ENCODE results near the gene MFSD12.
"Not testable (repeated sequence)": the region's sequence is repeated elsewhere in the genome, so short reads cannot be mapped to it uniquely, and the experiment has no call there.

MFSD12 gene

DNA sequence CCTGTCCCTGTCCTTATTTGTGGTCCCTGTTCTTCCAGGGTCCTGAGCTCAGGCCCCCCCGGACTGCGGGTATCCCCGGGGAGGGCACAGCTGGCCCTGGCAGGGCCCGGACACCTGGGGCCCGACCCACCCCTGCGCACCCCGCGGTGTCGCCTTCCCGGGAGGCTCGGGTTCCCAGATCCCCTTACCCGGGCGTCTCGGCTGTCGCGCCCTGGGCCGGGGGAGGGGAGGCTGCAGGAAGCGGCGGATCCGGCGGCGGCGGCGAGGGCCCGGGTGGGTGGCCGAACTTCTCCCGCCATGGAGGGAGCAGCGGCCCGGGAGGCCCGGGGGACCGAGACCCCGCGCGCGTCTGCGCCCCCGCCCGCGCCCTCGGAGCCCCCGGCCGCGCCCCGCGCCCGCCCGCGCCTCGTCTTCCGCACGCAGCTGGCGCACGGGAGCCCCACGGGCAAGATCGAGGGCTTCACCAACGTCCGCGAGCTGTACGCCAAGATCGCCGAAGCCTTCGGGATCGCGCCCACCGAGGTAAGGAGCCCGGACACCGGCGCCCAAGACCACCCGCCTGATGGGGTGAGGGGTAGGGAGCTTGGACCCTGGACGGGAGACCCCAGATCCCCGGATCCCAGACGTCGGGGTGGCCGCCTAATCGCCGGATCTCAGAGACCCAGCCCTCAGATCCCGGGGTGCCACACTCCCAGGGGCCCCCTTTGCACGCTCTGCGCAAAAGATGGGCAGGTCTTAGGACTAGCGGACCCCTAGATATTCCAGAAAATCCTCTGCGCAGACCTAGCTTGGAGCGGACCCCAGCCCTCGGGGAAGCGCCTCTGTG is 28.1 kb upstream of the MFSD12 start, which contains the start of gene GIPC3:
TSS of gene GIPC3 (plus strand) at position 178 of the 826 bp plus-strand sequence. CDS start at position 298, 120 bp downstream.
- DNase-seq (ENCODE audit: extremely low read depth in 1 of 2, low read depth in 1 of 2) = no peak

DNA sequence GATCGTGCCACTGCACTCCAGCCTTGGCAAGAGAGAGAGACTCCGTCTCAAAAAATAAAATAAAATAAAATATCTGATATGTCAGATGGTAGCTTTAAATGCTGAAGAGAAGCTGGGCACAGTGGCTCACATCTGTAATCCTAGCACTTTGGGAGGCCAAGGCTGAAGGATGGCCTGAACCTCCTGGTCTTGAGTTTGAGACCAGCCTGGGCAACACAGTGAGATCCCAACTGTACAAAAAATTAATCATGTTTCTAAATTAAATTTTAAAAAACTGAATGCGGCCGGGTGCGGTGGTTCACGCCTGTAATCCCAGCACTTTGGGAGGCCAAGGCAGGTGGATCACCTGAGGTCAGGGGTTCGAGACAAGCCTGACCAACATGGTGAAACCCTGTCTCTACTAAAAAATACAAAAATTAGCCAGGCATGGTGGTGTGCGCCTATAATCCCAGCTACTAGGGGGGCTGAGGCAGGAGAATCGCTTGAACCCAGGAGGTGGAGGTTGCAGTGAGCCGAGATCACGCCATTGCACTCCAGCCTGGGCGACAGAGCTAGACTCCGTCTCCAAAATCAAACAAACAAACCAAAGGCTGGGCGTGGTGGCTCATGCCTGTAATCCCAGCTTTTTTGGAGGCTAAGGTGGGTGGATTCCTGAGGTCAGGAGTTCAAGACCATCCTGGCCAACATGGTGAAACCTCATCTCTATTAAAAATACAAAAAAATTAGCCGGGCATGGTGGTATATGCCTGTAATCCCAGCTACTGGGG is 26.8 kb upstream of the MFSD12 start:
- not testable (repeated sequence) for DNase-seq (ENCODE audit: extremely low read depth in 1 of 2, low read depth in 1 of 2)

DNA sequence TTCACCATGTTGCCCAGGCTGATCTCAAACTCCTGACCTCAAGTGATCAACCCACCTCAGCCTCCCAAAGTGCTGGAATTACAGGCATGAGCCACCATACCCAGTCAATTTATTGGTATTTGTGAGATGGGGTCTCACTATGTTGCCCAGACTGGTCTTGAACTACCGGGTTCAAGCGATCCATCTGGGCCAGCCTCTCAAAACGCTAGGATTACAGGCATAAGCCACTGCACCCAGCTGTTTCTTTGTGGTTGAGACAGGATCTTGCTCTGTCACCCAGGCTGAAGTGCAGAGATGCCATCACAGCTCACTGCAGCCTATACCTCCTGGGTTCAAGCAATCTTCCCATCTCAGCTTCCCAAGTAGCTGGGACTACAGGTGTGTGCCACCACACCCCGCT is 24.4 kb upstream of the MFSD12 start:
- DNase-seq (ENCODE audit: extremely low read depth in 1 of 2, low read depth in 1 of 2) = not testable (repeated sequence)

DNA sequence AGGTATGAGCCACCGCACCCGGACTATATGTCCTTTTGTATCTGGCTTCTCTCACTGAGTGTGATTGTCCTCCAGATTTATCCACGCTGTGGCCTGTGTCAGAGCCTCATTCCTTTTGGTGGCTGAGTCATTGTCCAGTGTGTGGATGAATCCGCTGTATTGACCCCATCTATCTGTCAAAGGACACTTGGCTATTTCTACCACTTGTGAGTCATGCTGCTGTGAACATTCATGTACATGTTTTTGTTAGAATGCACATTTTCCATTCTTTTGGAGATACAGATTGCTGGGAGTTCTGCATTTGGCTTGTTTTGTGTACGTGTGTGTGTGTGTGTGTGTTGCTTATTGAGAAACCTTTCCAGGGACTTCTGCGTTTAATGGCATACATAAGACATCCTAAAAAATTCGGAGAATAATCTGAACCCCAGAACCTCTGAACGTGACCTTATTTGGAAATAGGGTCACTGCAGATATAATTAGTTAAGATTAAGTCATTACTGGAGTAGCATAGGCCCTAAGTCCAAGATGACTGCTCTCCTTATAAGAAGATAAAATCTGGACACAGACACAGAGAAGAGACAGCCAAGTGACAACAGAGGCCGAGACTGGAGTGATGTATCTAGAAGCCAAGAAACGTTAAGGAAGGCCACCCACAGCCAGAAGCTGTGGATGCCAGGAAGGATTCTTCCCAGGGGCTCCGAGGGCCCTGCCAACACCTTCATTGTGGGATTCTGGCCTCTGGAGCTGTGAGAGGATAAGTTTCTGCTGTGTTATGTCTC is 23.0 kb upstream of the MFSD12 start:
- DNase-seq (ENCODE audit: extremely low read depth in 1 of 2, low read depth in 1 of 2) = no peak

DNA sequence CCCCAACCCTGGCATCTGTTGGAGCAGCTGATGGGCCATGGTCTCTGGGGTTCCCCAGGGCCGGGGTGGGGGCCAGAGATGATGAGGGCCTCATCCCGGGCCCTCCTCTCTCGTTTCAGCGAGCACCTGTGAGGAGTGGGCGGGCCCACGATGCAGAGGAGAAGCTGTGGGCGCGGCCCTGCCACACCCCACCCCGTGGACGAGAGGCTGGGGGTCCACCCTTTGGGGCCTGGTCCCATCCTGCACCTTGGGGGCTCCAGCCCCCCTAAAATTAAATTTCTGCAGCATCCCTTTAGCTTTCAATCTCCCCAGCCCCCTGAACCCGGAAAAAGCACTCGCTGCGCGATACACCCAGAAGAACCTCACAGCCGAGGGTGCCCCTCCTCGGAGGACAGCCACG is 21.0 kb upstream of the MFSD12 start:
- DNase-seq (ENCODE audit: extremely low read depth in 1 of 2, low read depth in 1 of 2) = no peak

- DNase-seq (ENCODE audit: extremely low read depth in 1 of 2, low read depth in 1 of 2) = no peak
Observed at GRCh38 chr19:3577723-3578344, 20.4 kb upstream of the MFSD12 start.

DNA sequence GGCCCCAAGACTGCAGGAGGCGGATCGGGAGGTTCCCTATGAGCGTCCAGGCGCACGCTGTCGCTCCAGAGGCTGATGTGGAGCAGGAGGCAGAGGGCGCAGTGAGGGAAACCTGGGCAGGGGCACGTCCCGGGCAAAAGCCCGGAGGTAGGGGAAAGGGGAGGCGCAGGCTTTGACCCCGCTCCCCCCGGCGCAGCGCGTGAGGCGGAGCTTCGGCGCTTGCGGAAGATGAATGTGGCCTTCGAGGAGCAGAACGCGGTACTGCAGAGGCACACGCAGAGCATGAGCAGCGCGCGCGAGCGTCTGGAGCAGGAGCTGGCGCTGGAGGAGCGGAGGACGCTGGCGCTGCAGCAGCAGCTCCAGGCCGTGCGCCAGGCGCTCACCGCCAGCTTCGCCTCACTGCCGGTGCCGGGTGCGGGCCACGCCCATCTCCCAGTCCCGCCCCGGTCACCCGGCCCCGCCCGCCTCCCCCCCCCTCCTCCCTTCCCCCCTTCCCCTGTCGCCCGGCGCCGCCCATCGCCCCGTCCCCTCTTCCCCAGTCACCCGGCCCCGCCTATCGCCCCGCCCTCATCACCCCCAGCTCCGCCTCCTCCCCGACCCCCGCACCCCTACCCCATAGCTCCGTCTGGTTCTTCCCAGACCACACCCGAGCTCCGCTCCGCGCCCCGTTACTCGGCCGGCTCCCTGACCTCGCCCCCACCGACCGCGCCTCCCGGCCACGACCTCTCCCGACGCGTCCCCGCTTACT is 19.5 kb upstream of the MFSD12 start:
- no peak for DNase-seq (ENCODE audit: extremely low read depth in 1 of 2, low read depth in 1 of 2)

DNA sequence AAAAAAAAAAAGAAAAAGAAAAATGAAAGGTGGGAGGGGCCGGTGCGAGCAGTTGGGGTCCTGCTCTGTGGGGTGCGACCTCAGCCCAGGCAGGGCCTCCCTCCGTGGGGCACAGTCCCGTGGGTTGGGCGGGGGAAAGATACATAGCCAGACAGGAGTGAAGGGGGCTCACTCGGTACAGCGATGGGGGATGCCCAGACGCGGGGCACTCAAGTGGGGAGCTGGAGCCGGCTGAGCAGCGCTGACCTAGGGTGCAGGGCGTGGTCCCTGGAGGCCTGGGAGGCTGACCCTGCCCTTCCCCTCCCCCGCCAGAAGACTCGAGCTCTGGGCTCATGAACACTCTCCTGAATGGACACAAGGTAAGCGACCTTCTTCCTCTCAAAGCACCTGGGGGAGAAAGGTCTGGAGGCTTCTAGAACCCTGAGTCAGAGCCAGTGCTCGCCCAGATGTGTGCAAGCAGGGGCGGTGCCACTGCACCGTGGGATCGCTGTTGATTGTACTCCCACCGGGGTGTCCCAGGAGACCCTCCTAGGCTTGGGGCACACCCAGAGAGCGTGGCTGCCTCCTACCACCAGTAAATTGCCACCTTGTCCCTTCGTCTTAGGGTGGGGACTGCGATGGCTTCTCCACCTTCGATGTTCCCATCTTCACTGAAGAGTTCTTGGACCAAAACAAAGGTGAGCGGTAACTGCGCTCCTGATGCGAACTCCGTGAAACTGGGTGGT is 18.7 kb upstream of the MFSD12 start:
- DNase-seq (ENCODE audit: extremely low read depth in 1 of 2, low read depth in 1 of 2) = no peak

GRCh38 chr19:3575260-3575741 is 17.9 kb upstream of the MFSD12 start:
- DNase-seq (ENCODE audit: extremely low read depth in 1 of 2, low read depth in 1 of 2) = no peak

DNA sequence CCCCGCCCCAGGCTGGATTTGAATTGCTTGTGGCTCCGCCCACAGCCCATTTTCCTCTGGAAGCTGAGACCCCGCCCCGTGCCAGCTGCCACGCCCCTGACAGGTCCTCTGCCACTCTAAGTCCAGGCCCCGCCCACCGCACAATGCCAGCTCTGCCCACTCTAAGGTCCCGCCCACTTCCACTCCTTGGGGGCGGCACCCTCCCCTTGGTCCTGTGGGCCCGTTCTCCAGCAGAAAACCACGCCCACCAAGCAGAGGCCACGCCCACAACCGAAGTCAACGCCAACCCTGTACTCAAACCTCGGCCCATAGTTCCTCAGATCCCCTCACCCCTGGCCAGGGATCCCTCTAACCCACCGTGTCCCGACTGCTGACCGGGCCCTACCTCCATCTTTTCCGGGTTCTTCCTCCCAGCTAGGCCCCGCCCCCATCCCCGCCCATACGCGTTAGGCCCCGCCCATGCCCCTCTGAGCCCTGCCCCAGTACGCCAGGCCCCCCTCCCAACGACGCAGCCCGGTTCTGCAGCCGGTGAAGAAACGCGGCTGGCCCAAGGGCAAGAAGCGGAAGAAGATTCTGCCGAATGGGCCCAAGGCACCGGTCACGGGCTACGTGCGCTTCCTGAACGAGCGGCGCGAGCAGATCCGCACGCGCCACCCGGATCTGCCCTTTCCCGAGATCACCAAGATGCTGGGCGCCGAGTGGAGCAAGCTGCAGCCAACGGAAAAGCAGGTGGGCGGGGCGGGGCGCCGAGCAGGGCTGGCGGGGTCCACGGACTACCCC is 16.7 kb upstream of the MFSD12 start:
- DNase-seq (ENCODE audit: extremely low read depth in 1 of 2, low read depth in 1 of 2) = peak; percentile 83 to 97

GRCh38 chr19:3573162-3573857 is 15.9 kb upstream of the MFSD12 start:
- DNase-seq (ENCODE audit: extremely low read depth in 1 of 2, low read depth in 1 of 2) = no peak

GRCh38 chr19:3572855-3573161 is 15.4 kb upstream of the MFSD12 start, which contains the start of gene HMG20B:
Gene HMG20B, plus strand, starts transcription at chr19:3572944. Its CDS starts 366 bp downstream, at chr19:3573310.
- no peak for DNase-seq (ENCODE audit: extremely low read depth in 1 of 2, low read depth in 1 of 2)

GRCh38 chr19:3572132-3572854 is 14.9 kb upstream of the MFSD12 start:
- peak; percentile 99 to 100 for DNase-seq (ENCODE audit: extremely low read depth in 1 of 2, low read depth in 1 of 2)

DNA sequence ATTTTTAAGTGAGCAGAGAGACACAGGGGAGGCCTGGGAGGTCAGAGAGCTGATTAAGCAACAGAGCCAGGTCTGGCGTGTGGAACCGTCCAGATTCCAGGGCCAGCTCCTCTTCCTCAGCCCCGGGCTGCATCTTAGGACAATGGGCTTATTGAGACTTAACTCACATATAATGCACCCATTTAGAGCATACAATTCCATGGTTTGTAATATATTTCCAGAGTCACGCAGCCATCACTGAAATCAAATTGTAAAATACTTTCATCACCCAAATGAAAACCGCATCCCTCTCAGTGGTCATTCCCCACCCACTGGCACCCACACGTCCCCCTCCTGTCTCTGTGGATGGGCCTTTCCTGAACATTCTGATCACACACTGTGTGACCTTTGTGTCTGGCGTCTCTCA is 13.2 kb upstream of the MFSD12 start:
- DNase-seq (ENCODE audit: extremely low read depth in 1 of 2, low read depth in 1 of 2) = no peak

- not testable (repeated sequence) for DNase-seq (ENCODE audit: extremely low read depth in 1 of 2, low read depth in 1 of 2)
Observed at GRCh38 chr19:3570042-3570441, 12.7 kb upstream of the MFSD12 start.

GRCh38 chr19:3565139-3565538 is 7.8 kb upstream of the MFSD12 start:
- DNase-seq (ENCODE audit: extremely low read depth in 1 of 2, low read depth in 1 of 2) = no peak

Data from stimulated activated CD8-positive, alpha-beta memory T cell treated with anti-CD3 and anti-CD28 coated beads, Interleukin-7, amount 100 ng/mL, for 48 hours (primary cell).